GM21576 (cell line): ENCODE data around the gene EYA2.
"Not testable (repeated sequence)": the region's sequence is repeated elsewhere in the genome, so short reads cannot be mapped to it uniquely, and the experiment has no call there.

Experiments
- ATAC-seq: cut with Tn5 transposase; IDR thresholded peaks from one replicate; pipeline ENCODE4 v1.9.1; 2021; ENCODE audit warnings: mild to moderate bottlenecking, moderate library complexity; ENCODE audit not compliant: unreplicated experiment

Gene EYA2

DNA sequence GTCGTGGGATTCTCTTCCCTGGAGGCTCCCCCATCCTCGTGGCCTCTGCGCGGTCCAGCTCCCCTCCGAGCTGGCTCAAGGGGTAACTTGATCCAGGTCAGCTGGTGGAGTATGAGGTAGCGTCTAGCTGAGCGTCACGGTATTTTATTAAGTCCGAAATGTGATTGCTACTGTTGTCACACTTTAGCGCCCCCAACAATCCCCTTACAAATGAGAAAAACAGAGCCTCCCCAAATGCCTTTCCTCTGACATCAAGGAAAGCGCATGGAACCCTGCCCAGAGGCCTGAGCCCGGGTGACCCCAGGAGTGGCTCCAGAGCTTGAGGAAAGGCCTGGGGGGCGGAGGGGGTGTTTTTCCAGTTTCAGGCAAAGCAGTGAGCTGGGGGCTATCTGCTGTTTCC is 269.5 kb downstream of the EYA2 start:
- ATAC-seq: no peak

DNA sequence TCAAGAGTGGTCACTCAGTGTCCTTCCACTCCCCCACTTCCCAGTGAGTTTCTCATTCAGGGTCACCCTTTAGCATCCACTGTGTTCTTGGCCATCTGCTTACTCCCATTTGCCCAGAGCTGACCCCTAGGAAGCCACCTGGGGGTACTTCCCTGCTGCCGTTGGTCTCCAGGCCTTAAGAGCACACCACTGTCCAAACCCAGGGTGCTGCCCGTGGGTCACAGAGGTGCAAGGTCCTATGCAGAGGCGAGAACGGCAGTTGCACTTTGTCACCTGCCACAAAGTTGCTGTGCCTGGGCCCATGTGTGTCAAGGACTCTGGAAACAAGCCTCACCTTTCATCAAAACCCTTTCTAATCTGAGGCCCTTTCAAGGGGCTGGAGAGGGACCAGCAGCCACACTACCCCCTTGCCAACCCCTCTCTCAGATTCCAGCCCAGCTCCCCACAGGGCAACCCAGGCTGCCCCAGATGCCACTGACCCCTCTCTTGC is 270.8 kb downstream of the EYA2 start:
- no peak for ATAC-seq

DNA sequence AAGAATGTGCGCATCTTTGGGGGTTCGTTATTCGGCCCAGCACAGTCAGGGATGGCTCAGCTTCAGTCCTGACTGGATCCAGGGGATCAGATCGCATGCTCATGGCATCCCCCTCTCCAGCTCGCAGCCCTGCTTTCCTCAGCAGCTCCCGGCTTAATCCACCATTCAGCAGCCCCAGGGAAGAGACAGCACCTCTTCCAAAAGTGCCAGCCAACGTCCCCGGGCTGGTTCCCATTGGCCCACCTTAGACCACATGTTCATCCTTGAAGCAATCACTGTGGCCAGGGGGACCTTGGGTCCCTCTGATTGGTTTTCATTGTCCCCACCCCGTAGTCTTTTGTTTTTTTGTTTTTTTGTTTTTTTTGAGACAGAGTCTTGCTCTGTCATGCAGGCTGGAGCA is 273.2 kb downstream of the EYA2 start:
- no peak for ATAC-seq

DNA sequence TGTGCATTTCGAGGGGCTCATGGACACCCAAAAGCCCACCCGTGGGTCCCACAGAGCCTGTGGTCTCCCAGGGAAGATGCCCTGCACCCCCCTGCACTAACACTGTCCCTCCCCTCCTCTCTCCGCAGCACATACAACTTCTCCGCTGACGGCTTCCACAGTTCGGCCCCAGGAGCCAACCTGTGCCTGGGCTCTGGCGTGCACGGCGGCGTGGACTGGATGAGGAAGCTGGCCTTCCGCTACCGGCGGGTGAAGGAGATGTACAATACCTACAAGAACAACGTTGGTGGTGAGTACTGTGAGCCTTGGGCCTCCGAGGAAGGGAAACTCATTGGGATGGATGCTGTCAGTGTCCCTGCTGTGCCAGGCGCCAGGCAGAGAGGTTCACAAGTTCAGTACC is 277.9 kb downstream of the EYA2 start:
- ATAC-seq: no peak

DNA sequence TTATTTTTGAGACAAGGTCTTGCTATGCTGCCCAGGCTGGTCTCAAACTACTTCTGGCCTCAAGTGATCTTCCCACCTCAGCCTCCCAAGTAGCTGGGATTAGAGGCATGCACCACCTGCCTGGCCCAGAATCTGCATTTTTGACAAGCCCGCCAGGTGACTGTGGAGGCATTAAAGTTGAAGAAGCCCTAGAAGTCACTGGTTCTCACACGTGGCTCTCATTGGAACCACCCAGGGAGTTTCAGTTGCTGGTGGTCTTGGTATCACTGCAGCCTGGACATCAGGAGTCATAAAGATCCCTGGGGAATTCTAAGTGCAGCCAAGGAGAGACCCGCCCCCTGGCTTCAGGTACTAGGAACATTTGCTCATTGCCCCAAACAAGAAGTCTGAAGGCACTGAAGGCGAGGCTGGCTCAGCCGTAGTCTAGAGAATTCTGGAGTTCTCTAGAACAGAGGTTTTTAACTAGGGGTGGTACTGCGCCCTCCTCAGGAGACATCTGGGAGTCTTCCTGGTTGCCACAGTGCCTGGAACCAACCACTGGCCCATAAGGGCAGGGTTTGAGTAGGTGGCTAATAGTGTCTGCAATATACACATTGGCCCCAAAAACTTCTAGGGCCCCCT is 279.1 kb downstream of the EYA2 start:
- ATAC-seq: no peak

GRCh38 chr20:47174456-47175243 is 280.0 kb downstream of the EYA2 start:
- ATAC-seq: no peak

DNA sequence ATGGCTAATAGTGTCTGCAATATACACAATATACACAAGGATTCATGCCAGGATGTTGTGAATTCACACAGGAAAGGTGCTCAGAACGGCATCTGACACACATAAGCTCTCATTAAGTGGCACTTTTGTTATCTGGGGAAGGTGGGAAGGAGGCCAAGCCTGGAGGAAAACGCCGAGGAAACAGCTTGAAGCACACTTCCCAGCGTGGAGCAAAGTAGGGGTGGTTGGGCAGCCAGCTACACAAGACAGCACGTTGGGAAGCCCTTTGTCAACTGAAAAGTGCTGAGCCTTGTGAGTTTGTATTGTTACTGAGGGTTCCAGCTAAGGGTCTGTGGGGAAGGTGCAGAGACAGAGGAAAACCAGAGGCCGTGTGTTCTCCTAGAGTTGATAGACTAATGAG is 280.9 kb downstream of the EYA2 start:
- no peak for ATAC-seq

GRCh38 chr20:47176217-47176616 is 281.6 kb downstream of the EYA2 start:
- ATAC-seq: not testable (repeated sequence)

GRCh38 chr20:47178277-47178676 is 283.6 kb downstream of the EYA2 start:
- no peak for ATAC-seq

DNA sequence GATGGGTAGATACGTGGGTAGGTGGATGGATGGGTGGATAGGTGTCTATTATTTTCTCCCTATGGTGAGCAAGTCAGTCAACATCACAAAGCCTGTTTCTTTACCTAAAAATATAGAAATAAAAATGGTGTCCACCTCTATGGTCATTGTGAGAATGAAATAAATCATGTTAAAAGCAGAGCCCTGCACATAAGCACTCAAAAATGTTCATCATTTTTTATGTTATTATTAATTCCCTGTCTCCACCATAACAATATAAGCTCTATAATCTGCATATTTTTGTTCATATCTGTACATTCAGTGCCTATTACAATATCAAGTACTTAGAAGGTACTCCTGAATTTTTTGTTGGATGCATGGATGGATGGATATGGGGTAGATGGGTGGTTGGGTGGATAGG is 284.2 kb downstream of the EYA2 start:
- ATAC-seq: no peak

GRCh38 chr20:47179267-47179666 is 284.6 kb downstream of the EYA2 start:
- ATAC-seq: no peak

DNA sequence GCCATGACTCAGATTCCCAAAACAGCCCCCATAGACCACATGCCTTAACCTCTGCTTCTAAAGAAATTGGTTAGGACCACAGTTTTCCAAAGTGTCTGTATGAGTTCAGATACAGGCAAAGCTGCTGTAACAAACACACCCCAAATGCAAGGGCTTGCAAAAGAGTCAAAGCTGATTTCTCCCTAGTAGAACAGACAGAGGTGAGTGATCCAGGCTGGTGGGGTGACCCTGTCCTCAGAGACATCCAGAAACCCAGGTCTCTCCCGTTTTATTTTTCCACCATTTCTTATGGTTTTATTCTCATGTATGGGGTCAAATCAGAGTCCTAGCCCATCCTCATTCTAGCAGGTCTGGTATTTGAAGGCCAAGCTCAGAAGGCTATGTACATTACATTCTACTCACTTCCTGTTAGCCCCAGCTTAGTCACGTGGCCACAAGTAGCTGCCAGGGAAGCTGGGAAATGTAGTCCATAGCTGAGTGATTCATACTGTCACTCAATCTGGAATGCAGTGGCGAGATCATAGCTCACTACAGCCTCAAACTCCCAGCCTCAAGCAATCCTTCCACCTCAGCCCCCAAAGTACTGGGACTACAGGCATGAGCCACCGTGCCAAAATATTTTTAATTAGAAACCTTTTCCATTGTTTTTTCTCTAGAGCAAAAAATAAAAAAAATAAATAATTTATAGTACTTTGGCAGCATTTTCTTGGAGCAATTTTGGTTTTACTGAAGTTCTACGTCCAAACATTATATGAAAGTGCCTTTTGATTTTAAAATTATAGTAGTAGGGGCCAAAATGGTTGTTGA is 286.6 kb downstream of the EYA2 start:
- no peak for ATAC-seq

DNA sequence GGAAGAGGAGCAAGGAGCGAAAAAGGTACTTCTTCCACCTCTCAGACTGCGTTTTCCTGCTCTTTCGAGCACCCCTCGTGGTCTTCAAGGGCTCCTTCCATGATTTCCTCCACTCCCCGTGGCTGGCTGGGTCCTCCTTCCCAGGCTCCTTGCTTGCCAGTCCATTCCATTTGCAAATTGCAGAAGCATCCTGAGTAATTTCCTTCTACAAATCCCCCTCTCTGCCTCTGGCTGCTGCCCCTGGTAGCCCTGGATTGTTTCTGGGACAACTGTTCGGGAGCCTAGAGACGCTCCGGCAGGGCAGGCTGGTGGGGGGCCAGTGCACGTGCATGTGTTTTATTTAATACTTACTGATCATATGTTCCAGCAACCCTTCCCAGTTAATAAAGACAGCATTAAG is 288.7 kb downstream of the EYA2 start:
- no peak for ATAC-seq

GRCh38 chr20:47187450-47188195 is 293.0 kb downstream of the EYA2 start:
- ATAC-seq: no peak

GRCh38 chr20:47188540-47188939 is 293.9 kb downstream of the EYA2 start:
- ATAC-seq: no peak

DNA sequence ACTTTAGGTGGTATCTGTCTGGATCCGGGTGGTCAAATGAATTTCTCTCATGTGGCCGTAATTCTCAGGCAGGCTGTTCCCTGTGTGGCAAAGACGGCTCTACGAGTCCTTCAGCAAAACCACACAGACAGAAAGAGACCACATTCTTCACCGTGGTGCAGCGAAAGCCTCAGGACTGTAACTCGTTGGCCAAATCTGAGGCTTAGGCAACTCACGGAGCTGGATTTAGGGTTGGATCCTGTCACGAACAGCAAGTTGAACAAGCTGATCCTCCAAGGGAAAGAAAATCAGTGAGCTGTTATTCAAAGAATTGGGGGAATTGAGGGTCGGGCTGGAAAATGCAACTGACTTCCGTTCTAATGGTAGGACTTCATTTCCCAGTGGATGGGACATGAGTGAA is 294.4 kb downstream of the EYA2 start:
- ATAC-seq: no peak

GRCh38 chr20:47191074-47191673 is 296.5 kb downstream of the EYA2 start:
- ATAC-seq: no peak

- no peak for ATAC-seq
Observed at GRCh38 chr20:47191956-47192355, 297.3 kb downstream of the EYA2 start.

GRCh38 chr20:47195573-47195972 is 300.9 kb downstream of the EYA2 start:
- ATAC-seq: no peak
